ENCODE data around the gene SSU72.
"Not testable (repeated sequence)": the region's sequence is repeated elsewhere in the genome, so short reads cannot be mapped to it uniquely, and the experiment has no call there.

The SSU72 gene

DNA sequence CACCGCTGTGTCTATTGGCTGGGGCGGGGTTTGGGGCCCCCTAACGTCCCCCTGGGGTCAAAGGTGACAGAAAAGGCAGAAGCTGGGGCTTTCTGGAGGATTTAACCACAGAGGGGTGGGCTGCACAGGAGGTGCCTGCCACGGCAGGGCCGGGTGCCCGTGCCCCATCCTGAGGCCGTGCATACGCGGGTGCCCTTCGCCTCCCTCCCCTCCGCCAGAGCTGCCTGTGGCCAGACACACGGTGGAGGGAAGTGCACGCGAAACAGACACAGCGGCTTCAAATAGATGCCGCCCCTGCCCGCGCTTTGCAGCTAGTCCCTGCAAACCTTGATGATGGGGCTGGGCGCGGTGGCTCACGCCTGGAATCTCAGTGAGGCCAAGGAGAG is 65.2 kb downstream of the SSU72 start:
- not testable (repeated sequence) for H3K4me3 ChIP-seq (ENCODE audit: low read depth, low read length)

DNA sequence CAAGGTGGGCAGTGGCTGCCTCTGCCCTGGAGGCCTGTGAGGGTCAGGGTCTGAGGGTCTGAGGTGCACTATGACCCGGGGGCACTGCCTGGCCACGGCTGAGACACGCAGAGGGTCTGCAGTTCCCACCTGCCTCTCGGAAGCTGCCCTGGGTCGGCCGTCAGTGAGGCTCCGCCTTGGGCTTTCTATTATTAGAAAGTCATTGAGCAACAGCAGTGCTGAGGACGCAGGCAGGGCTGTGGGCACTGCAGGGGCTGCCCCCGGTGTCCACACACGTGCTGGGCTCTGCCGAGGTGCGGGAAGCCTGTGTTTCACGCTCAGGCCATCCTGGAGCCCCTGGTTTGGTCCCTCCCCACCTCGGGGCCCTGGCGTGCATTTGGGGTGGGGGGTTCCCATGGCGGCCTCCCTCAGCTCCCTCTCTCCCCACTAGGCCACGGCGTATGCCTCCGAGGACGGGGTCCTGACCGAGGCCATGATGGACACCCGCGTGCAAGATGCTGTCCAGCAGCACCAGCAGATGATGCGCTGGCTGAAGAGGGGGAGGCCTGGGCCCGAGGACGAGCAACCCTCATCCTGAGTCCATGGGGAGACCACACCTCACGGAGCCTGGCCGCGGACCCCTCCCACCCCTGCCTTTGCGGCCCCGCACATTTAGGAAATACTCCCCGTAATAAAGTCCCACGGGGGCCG is 65.7 kb downstream of the SSU72 start:
- H3K4me3 ChIP-seq (ENCODE audit: low read depth, low read length): not testable (repeated sequence)

DNA sequence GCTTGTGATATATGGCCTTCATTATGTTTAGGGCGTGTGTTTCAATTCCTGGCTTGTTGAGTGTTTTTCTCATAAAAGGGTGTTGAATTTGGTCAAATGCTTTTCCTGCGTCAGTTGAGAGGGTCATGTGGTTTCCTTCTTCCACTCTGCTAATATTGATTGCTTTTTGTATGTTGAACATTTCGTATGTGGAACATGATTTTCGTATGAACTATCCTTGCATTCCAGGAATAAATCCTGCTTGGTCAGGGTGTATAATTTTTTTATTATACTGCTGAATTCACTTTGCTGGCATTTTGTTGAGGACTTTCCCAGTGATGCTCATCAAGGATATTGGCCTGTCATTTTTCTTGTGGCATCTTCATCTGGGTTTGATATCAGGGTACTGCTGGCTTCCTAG is 67.4 kb downstream of the SSU72 start:
- H3K4me3 ChIP-seq (ENCODE audit: low read depth, low read length): no peak overlapping the region

DNA sequence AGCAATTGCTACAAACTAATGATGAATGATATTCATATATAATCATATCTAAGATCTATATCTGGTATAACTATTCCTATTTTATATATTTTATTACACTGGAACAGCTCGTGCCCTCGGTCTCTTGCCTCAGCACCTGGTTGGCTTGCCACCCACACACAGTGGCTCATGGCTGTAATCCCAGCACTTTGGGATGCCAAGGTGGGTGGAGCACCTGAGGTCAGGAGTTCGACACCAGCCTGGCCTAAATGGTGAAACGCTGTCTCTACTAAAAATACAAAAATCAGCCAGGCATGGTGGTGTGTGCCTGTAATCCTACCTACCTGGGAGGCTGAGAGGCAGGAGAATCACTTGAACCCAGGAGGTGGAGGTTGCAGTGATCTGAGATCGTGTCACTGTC is 68.9 kb downstream of the SSU72 start:
- H3K4me3 ChIP-seq (ENCODE audit: low read depth, low read length): not testable (repeated sequence)

DNA sequence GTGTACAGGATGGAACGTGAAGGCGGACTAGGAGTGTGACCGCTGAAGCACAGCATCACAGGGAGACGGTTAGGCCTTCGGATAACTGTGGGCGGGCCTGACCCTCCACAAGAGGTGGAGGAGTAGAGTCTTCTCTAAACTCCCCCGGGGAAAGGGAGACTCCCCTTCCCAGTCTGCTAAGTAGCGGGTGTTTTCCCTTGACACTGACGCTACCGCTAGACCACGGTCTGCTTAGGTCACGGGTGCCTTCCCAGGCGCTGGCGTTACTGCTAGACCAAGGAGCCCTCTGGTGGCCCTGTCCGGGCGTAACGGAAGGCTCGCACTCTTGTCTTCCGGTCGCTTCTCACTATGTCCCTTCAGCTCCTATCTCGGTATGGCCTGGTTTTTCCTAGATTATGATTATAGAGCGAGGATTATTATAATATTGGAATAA is 69.3 kb downstream of the SSU72 start:
- H3K4me3 ChIP-seq (ENCODE audit: low read depth, low read length): not testable (repeated sequence)

DNA sequence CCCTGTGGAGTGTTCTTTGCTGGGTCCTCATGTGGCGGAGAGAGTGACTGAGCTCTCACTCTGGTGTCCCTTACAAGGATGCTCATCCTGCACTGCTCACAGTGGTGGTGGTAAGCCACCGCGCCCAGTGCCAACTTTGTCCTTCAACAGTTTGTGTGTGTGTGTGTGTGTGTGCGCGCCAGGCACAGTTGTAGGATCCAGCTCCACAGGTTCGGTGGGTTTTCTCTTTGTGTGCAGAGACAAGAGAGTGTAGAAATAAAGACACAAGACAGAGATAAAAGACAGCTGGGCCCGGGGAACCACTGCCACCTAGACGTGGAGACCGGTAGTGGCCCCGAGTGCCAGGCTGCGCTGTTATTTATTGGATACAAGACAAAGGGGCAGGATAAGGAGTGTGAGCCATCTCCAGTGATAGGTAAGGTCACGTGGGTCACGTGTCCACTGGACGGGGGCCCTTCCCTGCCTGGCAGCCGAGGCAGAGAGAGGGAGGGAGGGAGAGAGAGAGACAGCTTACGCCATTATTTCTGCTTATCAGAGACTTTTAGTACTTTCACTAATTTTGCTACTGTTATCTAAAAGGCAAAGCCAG is 69.8 kb downstream of the SSU72 start:
- not testable (repeated sequence) for H3K4me3 ChIP-seq (ENCODE audit: low read depth, low read length)

DNA sequence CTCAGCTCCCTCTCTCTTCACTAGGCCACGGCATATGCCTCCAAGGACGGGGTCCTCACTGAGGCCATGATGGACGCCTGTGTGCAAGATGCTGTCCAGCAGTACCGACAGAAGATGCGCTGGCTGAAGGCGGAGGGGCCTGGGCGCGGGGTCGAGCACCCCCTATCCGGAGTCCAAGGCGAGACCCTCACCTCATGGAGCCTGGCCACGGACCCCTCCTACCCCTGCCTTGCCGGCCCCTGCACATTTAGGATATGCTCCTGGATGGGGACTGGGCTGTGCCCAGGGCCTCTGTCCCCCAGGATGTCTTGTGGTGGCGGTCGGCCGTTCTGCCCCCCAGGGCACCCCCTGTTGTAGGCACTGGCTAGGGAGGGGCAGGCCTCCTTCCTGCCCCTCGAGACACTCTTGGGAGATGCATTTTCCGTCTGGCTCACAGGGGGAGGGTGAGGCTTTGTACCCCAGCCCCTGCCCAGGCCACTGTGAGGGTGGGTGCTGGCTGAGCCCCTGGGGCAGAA is 79.1 kb downstream of the SSU72 start:
- H3K4me3 ChIP-seq (ENCODE audit: low read depth, low read length): not testable (repeated sequence)

DNA sequence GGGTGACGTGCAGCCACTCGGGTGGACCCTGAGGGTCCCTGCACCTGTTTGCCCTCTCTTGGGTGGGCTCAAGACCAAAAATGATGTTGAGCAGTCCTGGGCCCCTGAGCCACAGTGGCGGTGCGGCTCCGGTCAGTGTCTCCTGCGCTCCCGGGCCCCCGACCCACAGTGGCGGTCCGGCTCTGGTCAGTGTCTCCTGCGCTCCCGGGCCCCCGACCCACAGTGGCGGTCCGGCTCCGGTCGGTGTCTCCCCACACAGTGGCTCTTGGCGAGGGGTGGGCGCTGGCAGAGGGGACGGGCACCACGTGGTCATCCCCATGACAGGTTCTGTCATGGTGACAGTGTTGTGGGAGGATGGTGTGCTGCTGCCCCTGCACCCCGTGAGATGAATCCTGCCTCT is 80.4 kb downstream of the SSU72 start:
- H3K4me3 ChIP-seq (ENCODE audit: low read depth, low read length): not testable (repeated sequence)

All from iPS-11a (cell line).